Skeletal muscle tissue (tissue), 4 donors: ENCODE results near the gene SPATS2. TPM values are rescaled to one million over a fixed set of nuclear protein-coding genes. Genes with fewer than 3 reads are reported as not detected.
A peak's percentile ranks its signal among the peaks of the same experiment; 100 is the strongest.

Experiments used
- H3K27ac ChIP-seq: one replicate; pipeline ENCODE4 v1.7.0; 2013; ENCODE audit warnings: mild to moderate bottlenecking, low read depth, low read length, inconsistent platforms
- H3K27me3 ChIP-seq, 3 donors: one replicate each; pipeline ENCODE4 v1.7.0; 2013; ENCODE audit warnings: low read length in 3 of 3; ENCODE audit not compliant: control insufficient read depth in 3 of 3, insufficient read depth in 3 of 3
- H3K36me3 ChIP-seq, 3 donors: one replicate each; pipeline ENCODE4 v1.7.0; 2013; ENCODE audit warnings: low read length in 3 of 3; ENCODE audit not compliant: control insufficient read depth in 3 of 3, insufficient read depth in 3 of 3
- H3K4me1 ChIP-seq, 3 donors: one replicate each; pipeline ENCODE4 v1.7.0; 2013; ENCODE audit warnings: low read length in 3 of 3, mild to moderate bottlenecking in 3 of 3; ENCODE audit not compliant: control insufficient read depth in 3 of 3, insufficient read depth in 3 of 3
- H3K4me3 ChIP-seq, 3 donors: one replicate each; pipeline ENCODE4 v1.7.0; 2013; ENCODE audit warnings: low read length in 3 of 3
- H3K9ac ChIP-seq, 3 donors: one replicate each; pipeline ENCODE4 v1.7.0; 2013; ENCODE audit warnings: low read length in 3 of 3, mild to moderate bottlenecking in 3 of 3, moderate library complexity in 2 of 3, low read depth in 1 of 3
- H3K9me3 ChIP-seq, 3 donors: one replicate each; pipeline ENCODE4 v1.7.0; 2013; ENCODE audit warnings: low read length in 3 of 3; ENCODE audit not compliant: control insufficient read depth in 3 of 3
- total RNA-seq: library from RNA; depleted of rRNA; stranded (reverse); fragments of >200 nt; gene quantifications from one replicate; pipeline ENCODE4 v1.2.3, GENCODE V29; 2014
- donor health status: Osteomylitis.

The SPATS2 gene
- total RNA-seq, 1 donor from 2014 or later = 19.8 TPM

GRCh38 chr12:49451468-49452259 lies 84.4 kb downstream of the SPATS2 start:
- Histone ChIP-seq H3K4me1 (peaks cover 0 to 3% (median 0%) of the 10 kb centered on the region in 3 donors), H3K9ac (no peak overlapping the region), H3K4me3 (no peak overlapping the region), H3K36me3 (peaks cover 0 to 2% (median 0%) of the 10 kb centered on the region in 3 donors), H3K9me3 (no peaks in the 10 kb centered on the region), H3K27me3 (no peaks in the 10 kb centered on the region), H3K27ac (no peak overlapping the region)

DNA sequence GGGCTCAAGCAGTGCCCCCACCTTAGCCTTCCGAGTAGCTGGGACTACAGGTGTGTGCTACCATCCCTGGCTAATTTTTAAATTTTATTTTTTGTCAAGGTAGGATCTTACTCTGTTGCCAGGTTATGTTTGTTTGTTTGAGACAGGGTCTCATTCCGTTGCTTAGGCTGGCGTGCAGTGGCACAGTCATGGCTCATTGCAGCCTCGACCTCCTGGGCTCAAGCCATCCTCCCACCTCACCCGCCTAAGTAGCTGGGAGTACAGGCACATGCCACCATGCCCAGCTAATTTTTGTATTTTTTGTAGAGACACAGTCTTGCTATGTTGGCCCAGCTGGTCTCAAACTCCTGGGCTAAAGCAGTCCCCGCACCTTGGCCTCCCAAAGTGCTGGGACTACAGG lies 88.2 kb downstream of the SPATS2 start:
- Histone ChIP-seq H3K27me3 (no peaks in the 10 kb centered on the region), H3K4me1 (peaks cover 0 to 3% (median 0%) of the 10 kb centered on the region in 3 donors), H3K4me3 (no peak overlapping the region), H3K36me3 (peaks cover 0 to 2% (median 0%) of the 10 kb centered on the region in 3 donors), H3K9me3 (no peaks in the 10 kb centered on the region), H3K9ac (no peak overlapping the region), H3K27ac (no peak overlapping the region)

GRCh38 chr12:49456131-49456679 lies 88.9 kb downstream of the SPATS2 start:
- Histone ChIP-seq H3K27me3 (no peaks in the 10 kb centered on the region), H3K36me3 (peaks cover 0 to 2% (median 0%) of the 10 kb centered on the region in 3 donors), H3K4me3 (no peak overlapping the region), H3K4me1 (peaks cover 0 to 3% (median 0%) of the 10 kb centered on the region in 3 donors), H3K9ac (no peak overlapping the region), H3K9me3 (no peaks in the 10 kb centered on the region), H3K27ac (no peak overlapping the region)

DNA sequence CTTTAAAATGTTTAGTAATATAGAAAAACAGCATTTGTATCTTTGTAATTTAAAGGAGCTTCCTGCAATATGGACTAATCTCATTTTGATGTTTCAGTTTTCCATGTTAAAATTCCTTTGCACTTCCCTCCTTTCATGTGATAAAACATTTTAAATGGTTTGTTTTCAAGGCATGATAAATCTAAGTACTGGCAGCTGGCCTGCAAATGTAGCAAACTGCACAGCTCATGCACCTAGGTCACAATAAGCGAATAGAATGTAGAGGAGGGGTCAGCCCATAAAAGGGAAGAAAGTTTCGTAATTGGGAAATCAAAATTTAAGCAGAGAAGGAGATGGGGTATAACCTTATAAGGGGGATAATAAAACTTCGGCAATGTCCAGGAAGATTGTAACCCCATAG lies 91.6 kb downstream of the SPATS2 start:
- no peaks in the 10 kb centered on the region for H3K27me3 ChIP-seq
- no peak overlapping the region for H3K4me3 ChIP-seq
- H3K9me3 ChIP-seq = no peaks in the 10 kb centered on the region
- H3K27ac ChIP-seq = no peak overlapping the region
- peaks cover 0 to 2% (median 0%) of the 10 kb centered on the region in 3 donors for H3K36me3 ChIP-seq
- no peak overlapping the region for H3K9ac ChIP-seq
- H3K4me1 ChIP-seq = peaks cover 8 to 11% (median 10%) of the 10 kb centered on the region in 3 donors

DNA sequence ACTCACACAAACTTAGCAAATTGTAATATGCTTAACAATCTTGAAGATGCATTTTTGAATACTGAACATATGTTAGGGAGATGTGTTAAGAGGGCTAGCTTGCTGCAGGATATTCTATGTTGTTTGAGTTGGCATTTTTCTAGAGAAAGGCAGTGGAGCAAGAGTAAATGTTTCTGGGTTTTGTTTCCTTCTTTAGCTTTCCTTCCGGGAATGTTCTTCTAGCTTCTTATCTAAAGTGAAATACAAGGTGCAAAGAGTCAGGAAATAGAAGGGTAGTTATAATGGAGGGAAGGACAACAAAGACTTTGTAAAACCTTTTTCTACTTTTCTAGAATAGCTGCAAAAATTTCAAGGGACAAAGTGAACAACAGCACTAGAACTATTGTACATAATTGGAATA lies 94.0 kb downstream of the SPATS2 start:
- Histone ChIP-seq H3K4me3 (no peak overlapping the region), H3K9me3 (no peaks in the 10 kb centered on the region), H3K4me1 (peaks cover 8 to 10% (median 8%) of the 10 kb centered on the region in 3 donors), H3K9ac (no peak overlapping the region), H3K36me3 (no peaks in the 10 kb centered on the region), H3K27me3 (no peaks in the 10 kb centered on the region), H3K27ac (no peak overlapping the region)

DNA sequence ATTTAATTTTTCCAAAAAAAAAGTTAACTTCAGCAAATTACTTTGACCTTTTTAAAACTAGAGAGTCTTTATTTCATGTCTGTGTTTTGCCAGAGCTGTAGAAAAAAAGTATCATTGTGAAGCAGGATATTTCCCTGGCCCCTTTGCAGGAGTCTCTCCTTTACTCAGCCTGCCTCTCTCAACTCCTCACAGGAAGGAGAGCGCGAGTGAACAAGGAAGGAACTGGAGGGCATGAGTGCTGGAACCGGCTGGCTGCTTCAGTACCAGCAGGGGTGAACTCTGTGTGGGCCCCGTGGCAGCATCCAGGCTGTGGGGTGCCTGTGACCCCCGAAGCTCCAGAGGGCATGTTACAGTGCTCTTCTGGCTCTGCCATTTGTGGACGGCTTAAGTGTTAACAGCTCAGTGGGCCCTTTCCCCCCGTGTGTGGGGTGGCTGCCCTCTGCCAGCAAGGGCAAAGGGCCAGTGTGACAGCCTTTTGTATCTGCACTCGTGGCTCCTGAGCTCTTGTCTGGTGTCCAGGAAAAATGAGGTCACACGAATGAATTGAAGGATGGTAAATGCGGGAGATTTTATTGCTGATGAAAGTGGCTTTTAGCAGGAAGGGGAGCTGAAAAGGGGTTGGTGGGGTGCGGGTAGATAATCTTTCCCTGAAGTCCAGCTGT lies 95.0 kb downstream of the SPATS2 start:
- H3K36me3 ChIP-seq = no peaks in the 10 kb centered on the region
- H3K9me3 ChIP-seq = no peaks in the 10 kb centered on the region
- H3K9ac ChIP-seq = peak overlapping the region in 1 of 3 donors; percentile 72
- peak overlapping the region in 1 of 3 donors; percentile 52 for H3K4me3 ChIP-seq
- no peaks in the 10 kb centered on the region for H3K27me3 ChIP-seq
- peak overlapping the region; percentile 36 for H3K27ac ChIP-seq
- peaks cover 8 to 10% (median 8%) of the 10 kb centered on the region in 3 donors for H3K4me1 ChIP-seq

DNA sequence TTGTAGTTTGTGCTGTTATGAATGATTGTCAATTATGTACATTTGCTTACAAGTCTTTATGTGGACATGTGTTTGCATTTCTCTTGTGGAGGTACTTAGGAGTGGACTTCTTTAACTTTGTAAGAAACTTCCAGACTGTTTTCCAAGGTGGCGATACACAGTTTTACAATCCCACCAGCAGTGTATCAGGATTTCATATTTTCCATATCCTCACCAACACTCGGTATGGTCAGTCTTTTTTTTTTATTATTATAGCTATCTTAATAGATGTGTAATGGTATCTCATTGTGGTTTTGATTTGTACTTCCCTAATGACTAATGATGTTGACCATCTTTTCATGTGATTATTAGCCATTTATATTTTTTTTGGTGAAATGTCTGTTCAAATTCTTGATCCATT lies 97.9 kb downstream of the SPATS2 start:
- H3K9ac ChIP-seq = no peak overlapping the region
- H3K4me1 ChIP-seq = peaks cover 8 to 10% (median 8%) of the 10 kb centered on the region in 3 donors
- no peaks in the 10 kb centered on the region for H3K9me3 ChIP-seq
- H3K27ac ChIP-seq = no peak overlapping the region
- no peaks in the 10 kb centered on the region for H3K27me3 ChIP-seq
- no peaks in the 10 kb centered on the region for H3K36me3 ChIP-seq
- no peak overlapping the region for H3K4me3 ChIP-seq

GRCh38 chr12:49470986-49471385 lies 103.7 kb downstream of the SPATS2 start:
- no peak overlapping the region for H3K9ac ChIP-seq

GRCh38 chr12:49471557-49471956 lies 104.3 kb downstream of the SPATS2 start:
- no peak overlapping the region for H3K4me3 ChIP-seq
- H3K27ac ChIP-seq = no peak overlapping the region
- H3K9ac ChIP-seq = no peak overlapping the region
- H3K27me3 ChIP-seq = no peaks in the 10 kb centered on the region
- peaks cover 0 to 8% (median 5%) of the 10 kb centered on the region in 3 donors for H3K4me1 ChIP-seq
- no peaks in the 10 kb centered on the region for H3K36me3 ChIP-seq
- H3K9me3 ChIP-seq = no peaks in the 10 kb centered on the region

More at GRCh38 chr12:49470986-49471385, 103.7 kb downstream of the SPATS2 start:
- Histone ChIP-seq H3K4me1 (peaks cover 0 to 8% (median 5%) of the 10 kb centered on the region in 3 donors), H3K4me3 (no peak overlapping the region), H3K27me3 (no peaks in the 10 kb centered on the region), H3K9me3 (no peaks in the 10 kb centered on the region), H3K36me3 (no peaks in the 10 kb centered on the region), H3K27ac (no peak overlapping the region)

DNA sequence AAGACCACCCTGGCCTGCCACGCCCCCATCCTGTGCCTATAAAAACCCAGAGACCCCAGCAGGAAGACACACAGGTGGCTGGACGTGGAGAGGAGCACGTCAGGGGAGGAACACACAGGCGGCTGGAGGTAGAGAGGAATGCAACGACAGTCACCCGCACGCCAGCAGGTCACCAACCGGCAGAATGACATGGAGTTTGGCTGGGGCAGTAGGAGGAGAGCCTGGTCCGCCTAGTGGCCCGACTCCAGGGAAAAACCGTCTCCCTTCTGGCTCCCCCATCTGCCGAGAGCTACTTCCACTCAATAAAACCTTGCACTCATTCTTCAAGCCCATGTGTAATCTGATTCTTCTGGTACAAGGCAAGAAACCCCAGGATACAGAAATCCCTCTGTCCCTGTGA lies 108.8 kb downstream of the SPATS2 start:
- no peak overlapping the region for H3K9ac ChIP-seq
- no peaks in the 10 kb centered on the region for H3K27me3 ChIP-seq
- H3K9me3 ChIP-seq = no peaks in the 10 kb centered on the region
- H3K4me3 ChIP-seq = no peak overlapping the region
- H3K27ac ChIP-seq = no peak overlapping the region
- H3K36me3 ChIP-seq = no peaks in the 10 kb centered on the region
- peaks cover 7 to 17% (median 8%) of the 10 kb centered on the region in 3 donors for H3K4me1 ChIP-seq
